Thyroid gland (tissue), 4 donors: ENCODE results near the gene CSTPP1.

ENCODE experiments used
- CTCF ChIP-seq, 6 experiments: fragments of 200-600 bp in 3 of 6; fragments of 450-650 bp in 3 of 6; sonication (generic) in 3 of 6; IDR thresholded peaks; one replicate each; pipeline ENCODE4 v1.5.1; 2016 to 2019; ENCODE audit warnings: antibody characterized with exemption in 6 of 6, mild to moderate bottlenecking in 2 of 6, inconsistent platforms in 1 of 6, moderate library complexity in 1 of 6
- POLR2A ChIP-seq, 2 donors: fragments of 450-650 bp; IDR thresholded peaks; one replicate each; pipeline ENCODE4 v1.6.1; 2017; ENCODE audit warnings: antibody characterized with exemption in 2 of 2, mild to moderate bottlenecking in 2 of 2, moderate library complexity in 1 of 2

- TF ChIP-seq CTCF (IDR thresholded peaks at IDR 0.05) = no peak
- TF ChIP-seq POLR2A (IDR thresholded peaks at IDR 0.05) = no peak
These were observed 220.4 kb downstream of the CSTPP1 start for GRCh38 chr11:47156951-47157350.
